HepG2 (cell line): ENCODE data around the gene KDM1B. TPM values are rescaled to one million over a fixed set of nuclear protein-coding genes. Genes with fewer than 3 reads are reported as not detected.

Experiments
- ELF3 ChIP-seq: IDR thresholded peaks from 2 replicates; pipeline ENCODE4 v1.6.1; 2016; ENCODE audit warnings: missing genetic modification reagents, missing compliant biosample characterization
- HDAC6 ChIP-seq: fragments of 200-600 bp; sonication (generic); IDR thresholded peaks from 2 replicates; pipeline ENCODE4 v1.7.0; 2017; ENCODE audit warnings: mild to moderate bottlenecking, antibody characterized with exemption, low read length, low read depth
- HOXD1 ChIP-seq: sonication (generic); formaldehyde crosslinking; IDR thresholded peaks from 2 replicates; pipeline ENCODE4 v1.5.0; 2020; ENCODE audit warnings: missing genetic modification reagents
- KLF12 ChIP-seq: sonication (generic); formaldehyde crosslinking; IDR thresholded peaks from 2 replicates; pipeline ENCODE4 v1.4.0; 2020; ENCODE audit warnings: missing genetic modification reagents, borderline replicate concordance
- NAIF1 ChIP-seq: sonication (generic); formaldehyde crosslinking; IDR thresholded peaks from 2 replicates; pipeline ENCODE4 v1.5.0; 2020; ENCODE audit warnings: mild to moderate bottlenecking, missing genetic modification reagents, borderline replicate concordance
- POGZ ChIP-seq: sonication (generic); formaldehyde crosslinking; IDR thresholded peaks from 2 replicates; pipeline ENCODE4 v1.4.0; 2020; ENCODE audit warnings: mild to moderate bottlenecking, missing genetic modification reagents
- SAFB2 ChIP-seq: sonication (generic); formaldehyde crosslinking; IDR thresholded peaks from 2 replicates; pipeline ENCODE4 v1.5.1; 2020; ENCODE audit warnings: missing genetic modification reagents, low read depth, mild to moderate bottlenecking, borderline replicate concordance
- ZFP37 ChIP-seq: sonication (generic); formaldehyde crosslinking; IDR thresholded peaks from 2 replicates; pipeline ENCODE4 v1.4.0; 2020; ENCODE audit warnings: missing genetic modification reagents, borderline replicate concordance
- ZNF44 ChIP-seq: sonication (generic); formaldehyde crosslinking; IDR thresholded peaks from 2 replicates; pipeline ENCODE4 v1.5.1; 2020; ENCODE audit warnings: mild to moderate bottlenecking, missing genetic modification reagents
- ZSCAN29 ChIP-seq: sonication (generic); formaldehyde crosslinking; conservative IDR thresholded peaks from 2 replicates; pipeline ENCODE4 v1.4.0; 2020; ENCODE audit warnings: mild to moderate bottlenecking, missing genetic modification reagents
- polyA plus RNA-seq, 8 experiments: library from polyadenylated mRNA; depleted of rRNA in 3 of 8; stranded (reverse) in 7 of 8; unstranded in 1 of 8; fragments of >200 nt; fragmentation: Illumina TruSeq in 4 of 8; extraction: Trizol in 4 of 8; gene quantifications; 2 replicates each; pipeline versions ENCODE4 v1.2.1 to v1.2.3, GENCODE V29; 2011 to 2016; ENCODE audit warnings: low read depth in 4 of 8, missing spikeins in 1 of 8, mixed read lengths in 1 of 8; ENCODE audit not compliant: insufficient read depth in 1 of 8
- total RNA-seq, 5 experiments: library from RNA; depleted of rRNA; stranded (reverse); fragments of >200 nt; fragmentation: Illumina TruSeq; extraction: Trizol; gene quantifications; 2 replicates each; pipeline ENCODE4 v1.2.3, GENCODE V29; 2016; ENCODE audit warnings: low read depth in 1 of 5
- TF ChIP-seq, protein P1 (sequence below): sonication (generic); formaldehyde crosslinking; IDR thresholded peaks from 2 replicates; pipeline ENCODE4 v1.4.0; 2020; ENCODE audit warnings: mild to moderate bottlenecking, missing genetic modification reagents
- TF ChIP-seq, protein P2 (sequence below): sonication (generic); formaldehyde crosslinking; IDR thresholded peaks from 2 replicates; pipeline ENCODE4 v1.5.0; 2020; ENCODE audit warnings: missing genetic modification reagents
- TF ChIP-seq, protein P3 (sequence below): sonication (generic); formaldehyde crosslinking; IDR thresholded peaks from 2 replicates; pipeline ENCODE4 v1.5.0; 2020; ENCODE audit warnings: missing genetic modification reagents
- TF ChIP-seq, protein P4 (sequence below): sonication (generic); formaldehyde crosslinking; IDR thresholded peaks from 2 replicates; pipeline ENCODE4 v1.5.0; 2020; ENCODE audit warnings: missing genetic modification reagents
- TF ChIP-seq, protein P5 (sequence below): sonication (generic); formaldehyde crosslinking; IDR thresholded peaks from 2 replicates; pipeline ENCODE4 v1.5.1; 2020; ENCODE audit warnings: mild to moderate bottlenecking, moderate library complexity, missing genetic modification reagents

Gene KDM1B
- total and polyA plus RNA-seq, 2 of the 13 experiments (the other 11 are each of a cell fraction or from before 2014, with no cell fraction given): 9.8 to 13.2 TPM

DNA sequence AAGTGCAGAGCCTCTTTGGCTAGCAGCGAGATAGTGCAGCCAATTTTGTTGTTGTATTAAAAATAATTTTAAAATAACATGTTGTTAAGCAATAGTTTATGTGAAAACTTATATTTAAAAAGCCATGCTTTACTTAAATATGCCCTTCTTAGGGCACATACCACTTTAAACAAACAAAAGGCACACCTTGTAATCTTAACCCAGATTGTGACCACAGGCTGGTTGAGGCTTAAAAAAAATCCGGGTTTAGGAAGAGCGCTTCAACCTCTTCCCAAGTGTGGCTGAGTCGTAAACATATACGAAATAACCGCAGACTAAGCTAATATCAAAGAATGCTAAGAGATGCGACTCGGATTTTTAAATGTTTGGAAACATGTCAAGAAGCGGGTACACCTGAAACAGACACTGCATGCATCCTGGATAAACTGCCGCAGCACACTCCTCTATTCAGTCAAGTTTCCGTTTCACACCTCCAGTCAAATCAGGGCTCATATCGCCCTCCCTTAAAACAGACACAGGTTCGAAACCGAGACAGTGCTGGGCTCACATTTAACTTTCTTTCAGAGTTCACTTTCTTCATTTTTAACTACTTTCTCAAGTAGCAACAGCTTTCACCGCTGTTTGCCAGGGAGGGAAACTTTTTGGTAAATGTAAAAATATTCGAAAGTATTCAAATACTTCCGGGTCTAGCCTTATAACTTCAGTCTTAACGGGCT, 107.6 kb downstream of the KDM1B start (continued):
- TF ChIP-seq, protein P1, sequence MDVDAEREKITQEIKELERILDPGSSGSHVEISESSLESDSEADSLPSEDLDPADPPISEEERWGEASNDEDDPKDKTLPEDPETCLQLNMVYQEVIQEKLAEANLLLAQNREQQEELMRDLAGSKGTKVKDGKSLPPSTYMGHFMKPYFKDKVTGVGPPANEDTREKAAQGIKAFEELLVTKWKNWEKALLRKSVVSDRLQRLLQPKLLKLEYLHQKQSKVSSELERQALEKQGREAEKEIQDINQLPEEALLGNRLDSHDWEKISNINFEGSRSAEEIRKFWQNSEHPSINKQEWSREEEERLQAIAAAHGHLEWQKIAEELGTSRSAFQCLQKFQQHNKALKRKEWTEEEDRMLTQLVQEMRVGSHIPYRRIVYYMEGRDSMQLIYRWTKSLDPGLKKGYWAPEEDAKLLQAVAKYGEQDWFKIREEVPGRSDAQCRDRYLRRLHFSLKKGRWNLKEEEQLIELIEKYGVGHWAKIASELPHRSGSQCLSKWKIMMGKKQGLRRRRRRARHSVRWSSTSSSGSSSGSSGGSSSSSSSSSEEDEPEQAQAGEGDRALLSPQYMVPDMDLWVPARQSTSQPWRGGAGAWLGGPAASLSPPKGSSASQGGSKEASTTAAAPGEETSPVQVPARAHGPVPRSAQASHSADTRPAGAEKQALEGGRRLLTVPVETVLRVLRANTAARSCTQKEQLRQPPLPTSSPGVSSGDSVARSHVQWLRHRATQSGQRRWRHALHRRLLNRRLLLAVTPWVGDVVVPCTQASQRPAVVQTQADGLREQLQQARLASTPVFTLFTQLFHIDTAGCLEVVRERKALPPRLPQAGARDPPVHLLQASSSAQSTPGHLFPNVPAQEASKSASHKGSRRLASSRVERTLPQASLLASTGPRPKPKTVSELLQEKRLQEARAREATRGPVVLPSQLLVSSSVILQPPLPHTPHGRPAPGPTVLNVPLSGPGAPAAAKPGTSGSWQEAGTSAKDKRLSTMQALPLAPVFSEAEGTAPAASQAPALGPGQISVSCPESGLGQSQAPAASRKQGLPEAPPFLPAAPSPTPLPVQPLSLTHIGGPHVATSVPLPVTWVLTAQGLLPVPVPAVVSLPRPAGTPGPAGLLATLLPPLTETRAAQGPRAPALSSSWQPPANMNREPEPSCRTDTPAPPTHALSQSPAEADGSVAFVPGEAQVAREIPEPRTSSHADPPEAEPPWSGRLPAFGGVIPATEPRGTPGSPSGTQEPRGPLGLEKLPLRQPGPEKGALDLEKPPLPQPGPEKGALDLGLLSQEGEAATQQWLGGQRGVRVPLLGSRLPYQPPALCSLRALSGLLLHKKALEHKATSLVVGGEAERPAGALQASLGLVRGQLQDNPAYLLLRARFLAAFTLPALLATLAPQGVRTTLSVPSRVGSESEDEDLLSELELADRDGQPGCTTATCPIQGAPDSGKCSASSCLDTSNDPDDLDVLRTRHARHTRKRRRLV (CRISPR knock-in tag): 0 out of 2 replicates have a peak, but pooled peaks have one; percentile 46
- TF ChIP-seq SAFB2 (CRISPR knock-in tag): 0 out of 2 replicates have a peak, but pooled peaks have one; percentile 30
- TF ChIP-seq, protein P2, sequence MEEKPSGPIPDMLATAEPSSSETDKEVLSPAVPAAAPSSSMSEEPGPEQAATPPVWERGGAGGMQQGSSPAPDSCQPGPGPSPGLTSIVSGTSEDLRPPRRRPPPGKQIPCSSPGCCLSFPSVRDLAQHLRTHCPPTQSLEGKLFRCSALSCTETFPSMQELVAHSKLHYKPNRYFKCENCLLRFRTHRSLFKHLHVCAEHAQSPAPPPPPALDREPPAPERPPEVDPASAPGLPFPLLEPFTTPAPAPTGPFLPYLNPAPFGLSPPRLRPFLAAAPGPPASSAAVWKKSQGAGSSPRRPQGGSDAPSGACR: no peak
- TF ChIP-seq, protein P3, sequence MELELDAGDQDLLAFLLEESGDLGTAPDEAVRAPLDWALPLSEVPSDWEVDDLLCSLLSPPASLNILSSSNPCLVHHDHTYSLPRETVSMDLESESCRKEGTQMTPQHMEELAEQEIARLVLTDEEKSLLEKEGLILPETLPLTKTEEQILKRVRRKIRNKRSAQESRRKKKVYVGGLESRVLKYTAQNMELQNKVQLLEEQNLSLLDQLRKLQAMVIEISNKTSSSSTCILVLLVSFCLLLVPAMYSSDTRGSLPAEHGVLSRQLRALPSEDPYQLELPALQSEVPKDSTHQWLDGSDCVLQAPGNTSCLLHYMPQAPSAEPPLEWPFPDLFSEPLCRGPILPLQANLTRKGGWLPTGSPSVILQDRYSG (CRISPR knock-in tag): 0 out of 2 replicates have a peak, but pooled peaks have one; percentile 46
- peak; percentile 79; the same call in 1 of the 2 replicates for TF ChIP-seq ZSCAN29 (CRISPR knock-in tag)
- no peak for TF ChIP-seq HOXD1
- TF ChIP-seq, protein P4, sequence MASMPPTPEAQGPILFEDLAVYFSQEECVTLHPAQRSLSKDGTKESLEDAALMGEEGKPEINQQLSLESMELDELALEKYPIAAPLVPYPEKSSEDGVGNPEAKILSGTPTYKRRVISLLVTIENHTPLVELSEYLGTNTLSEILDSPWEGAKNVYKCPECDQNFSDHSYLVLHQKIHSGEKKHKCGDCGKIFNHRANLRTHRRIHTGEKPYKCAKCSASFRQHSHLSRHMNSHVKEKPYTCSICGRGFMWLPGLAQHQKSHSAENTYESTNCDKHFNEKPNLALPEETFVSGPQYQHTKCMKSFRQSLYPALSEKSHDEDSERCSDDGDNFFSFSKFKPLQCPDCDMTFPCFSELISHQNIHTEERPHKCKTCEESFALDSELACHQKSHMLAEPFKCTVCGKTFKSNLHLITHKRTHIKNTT (CRISPR knock-in tag): no peak
- no peak for TF ChIP-seq ZFP37 (CRISPR knock-in tag)
- no peak for TF ChIP-seq NAIF1 (CRISPR knock-in tag)
- TF ChIP-seq POGZ (CRISPR knock-in tag): peak; percentile 16; the same call in 1 of the 2 replicates
- TF ChIP-seq ELF3 (CRISPR knock-in tag): peak; percentile 20; the same call in 1 of the 2 replicates
- TF ChIP-seq ZNF44 (CRISPR knock-in tag): 0 out of 2 replicates have a peak, but pooled peaks have one; percentile 18
- TF ChIP-seq, protein P5, sequence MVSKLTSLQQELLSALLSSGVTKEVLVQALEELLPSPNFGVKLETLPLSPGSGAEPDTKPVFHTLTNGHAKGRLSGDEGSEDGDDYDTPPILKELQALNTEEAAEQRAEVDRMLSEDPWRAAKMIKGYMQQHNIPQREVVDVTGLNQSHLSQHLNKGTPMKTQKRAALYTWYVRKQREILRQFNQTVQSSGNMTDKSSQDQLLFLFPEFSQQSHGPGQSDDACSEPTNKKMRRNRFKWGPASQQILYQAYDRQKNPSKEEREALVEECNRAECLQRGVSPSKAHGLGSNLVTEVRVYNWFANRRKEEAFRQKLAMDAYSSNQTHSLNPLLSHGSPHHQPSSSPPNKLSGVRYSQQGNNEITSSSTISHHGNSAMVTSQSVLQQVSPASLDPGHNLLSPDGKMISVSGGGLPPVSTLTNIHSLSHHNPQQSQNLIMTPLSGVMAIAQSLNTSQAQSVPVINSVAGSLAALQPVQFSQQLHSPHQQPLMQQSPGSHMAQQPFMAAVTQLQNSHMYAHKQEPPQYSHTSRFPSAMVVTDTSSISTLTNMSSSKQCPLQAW (CRISPR knock-in tag): peak; percentile 53; the same call in 1 of the 2 replicates
- TF ChIP-seq HDAC6: 0 out of 2 replicates have a peak, but pooled peaks have one; percentile 34
- TF ChIP-seq KLF12 (CRISPR knock-in tag): 0 out of 2 replicates have a peak, but pooled peaks have one; percentile 25
